GM12891 (cell line): ENCODE data around the gene SLC6A12.

Source experiments
- DNase-seq: peaks from one replicate; pipeline ENCODE4 v3.0.0; 2011; ENCODE audit warnings: low spot score; ENCODE audit not compliant: insufficient read length
- FAIRE-seq: peaks from 2 replicates; lab custom pipeline; 2011; peaks lifted over from hg19 to GRCh38; lab: Jason Lieb, UNC
- PAX5 ChIP-seq: IDR thresholded peaks from 2 replicates; pipeline ENCODE4 v1.6.1; 2011; ENCODE audit warnings: low read length, moderate library complexity, mild to moderate bottlenecking; ENCODE audit not compliant: insufficient read depth, severe bottlenecking
- POLR2A ChIP-seq: IDR thresholded peaks from 2 replicates; pipeline ENCODE4 v1.6.1; 2011; ENCODE audit warnings: low read depth, low read length, control low read depth
- POLR2AphosphoS5 ChIP-seq: IDR thresholded peaks from 2 replicates; pipeline ENCODE4 v1.6.1; 2011; ENCODE audit warnings: low read depth, low read length, control low read depth
- POU2F2 ChIP-seq: IDR thresholded peaks from 2 replicates; pipeline ENCODE4 v1.6.1; 2011; ENCODE audit warnings: low read depth, mild to moderate bottlenecking, control low read depth, low read length, moderate library complexity
- SPI1 ChIP-seq: IDR thresholded peaks from 2 replicates; pipeline ENCODE4 v1.6.1; 2011; ENCODE audit warnings: low read depth, low read length, control low read depth
- TAF1 ChIP-seq: IDR thresholded peaks from 2 replicates; pipeline ENCODE4 v1.6.1; 2011; ENCODE audit warnings: low read depth, low read length, control low read depth

The SLC6A12 gene

DNA sequence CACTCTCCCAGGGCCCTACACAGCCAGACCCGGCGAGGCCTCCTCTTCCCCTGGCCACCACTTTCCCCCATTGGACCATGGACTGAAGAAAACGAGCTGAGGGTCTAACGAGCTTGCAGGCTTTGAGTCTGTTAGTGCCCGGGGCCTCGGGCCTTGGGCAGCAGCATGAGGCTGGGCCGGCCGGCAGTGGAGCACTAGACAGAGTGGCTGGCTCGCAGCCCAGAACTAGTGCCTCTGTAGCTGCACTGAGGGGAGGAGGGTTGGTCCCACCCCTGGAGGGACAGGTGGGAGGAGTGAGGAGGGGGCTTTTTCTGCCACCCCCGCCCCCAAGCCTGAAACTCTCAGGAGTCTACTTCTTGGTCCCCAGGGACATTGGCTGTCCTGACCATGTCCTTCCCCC lies 38.7 kb downstream of the SLC6A12 start:
- no peak for DNase-seq
- no peak for FAIRE-seq
- TF ChIP-seq TAF1, result no peak
- TF ChIP-seq PAX5, result no peak
- TF ChIP-seq POLR2AphosphoS5, result no peak

- FAIRE-seq (no peak), DNase-seq (no peak)
- TF ChIP-seq SPI1 (no peak), POU2F2 (no peak)
Measured at GRCh38 chr12:174596-174995, 39.4 kb downstream of the SLC6A12 start.

GRCh38 chr12:174124-174523 lies 39.8 kb downstream of the SLC6A12 start:
- no peak for TF ChIP-seq TAF1
- TF ChIP-seq POU2F2, result no peak
- TF ChIP-seq SPI1, result no peak
- TF ChIP-seq PAX5, result no peak
- TF ChIP-seq POLR2AphosphoS5, result no peak
- TF ChIP-seq POLR2A, result no peak
- no peak for DNase-seq
- no peak for FAIRE-seq

GRCh38 chr12:172732-173161 lies 41.2 kb downstream of the SLC6A12 start:
- DNase-seq (no peak), FAIRE-seq (no peak)
- TF ChIP-seq POLR2AphosphoS5 (no peak), SPI1 (no peak), POLR2A (no peak), POU2F2 (no peak), PAX5 (no peak), TAF1 (no peak)

DNA sequence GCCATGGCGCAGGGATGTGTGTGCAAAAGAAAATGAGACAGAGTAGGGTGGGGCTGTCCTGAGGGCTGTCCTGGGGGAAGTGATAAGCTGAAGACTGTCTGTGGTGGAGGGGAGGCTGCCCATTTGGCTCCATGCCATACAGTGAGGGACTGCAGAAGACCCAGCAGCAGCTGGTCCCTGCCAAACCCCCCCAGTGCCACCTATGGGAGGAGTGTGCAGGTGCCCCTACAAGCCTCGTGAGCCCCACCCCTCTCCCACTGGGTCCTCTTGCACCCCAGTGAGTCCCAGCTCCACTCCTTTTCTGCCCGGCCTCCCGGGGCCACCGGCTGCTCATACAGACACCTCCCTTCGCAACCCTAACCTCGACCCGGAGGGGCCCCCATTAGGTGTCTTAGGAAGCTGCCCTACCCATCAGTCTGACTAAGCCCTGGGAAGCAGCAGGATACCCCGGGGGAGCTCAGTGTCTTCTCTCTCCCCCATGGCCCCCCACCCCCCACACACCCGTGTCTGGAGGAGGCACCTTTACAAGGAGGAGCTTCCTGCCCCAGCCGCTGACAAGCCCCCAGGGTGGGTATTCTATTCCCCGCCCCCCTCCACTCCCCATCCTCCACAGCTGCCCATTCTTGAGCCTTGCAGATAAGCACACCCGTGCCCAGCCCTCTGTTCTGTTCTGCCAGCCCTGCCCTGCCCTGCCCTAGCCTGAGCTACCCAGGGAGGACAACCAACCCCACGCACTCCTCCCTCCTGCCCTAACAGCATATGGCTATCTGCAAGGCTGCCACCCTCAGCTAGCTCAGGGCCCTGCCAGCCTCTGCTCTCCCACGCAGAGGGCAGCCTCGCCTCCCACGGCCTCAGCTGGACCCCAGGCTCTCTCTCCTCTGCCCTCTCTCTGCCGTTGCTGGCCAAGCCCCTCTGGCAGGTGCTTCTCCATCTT lies 41.9 kb downstream of the SLC6A12 start:
- no peak for FAIRE-seq
- DNase-seq, result no peak
- TF ChIP-seq SPI1, result no peak
- no peak for TF ChIP-seq POLR2A
- no peak for TF ChIP-seq POLR2AphosphoS5
- no peak for TF ChIP-seq TAF1
- TF ChIP-seq PAX5, result no peak
- TF ChIP-seq POU2F2, result no peak

DNA sequence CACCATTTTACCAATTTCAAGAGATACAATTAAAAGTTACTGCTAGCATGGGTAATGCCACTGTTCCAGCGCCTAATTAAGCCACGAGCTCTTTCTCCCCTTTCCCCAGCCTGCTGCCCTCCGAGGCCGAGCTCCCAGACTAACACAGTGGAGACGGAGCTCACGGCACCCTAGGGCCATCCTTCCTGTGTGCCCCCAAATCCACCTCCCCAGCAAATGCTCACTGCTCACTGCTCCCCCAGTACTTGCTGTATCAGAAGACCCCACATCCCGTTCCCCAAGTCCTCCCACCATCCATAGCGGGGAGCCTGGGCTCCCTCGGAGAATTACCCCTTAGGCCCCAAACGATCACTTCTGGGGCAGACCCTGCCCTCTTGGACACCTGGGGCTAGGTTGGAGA lies 42.7 kb downstream of the SLC6A12 start:
- TF ChIP-seq SPI1 (no peak), POLR2AphosphoS5 (no peak), PAX5 (no peak), POLR2A (no peak)
- no peak for DNase-seq
- no peak for FAIRE-seq

DNA sequence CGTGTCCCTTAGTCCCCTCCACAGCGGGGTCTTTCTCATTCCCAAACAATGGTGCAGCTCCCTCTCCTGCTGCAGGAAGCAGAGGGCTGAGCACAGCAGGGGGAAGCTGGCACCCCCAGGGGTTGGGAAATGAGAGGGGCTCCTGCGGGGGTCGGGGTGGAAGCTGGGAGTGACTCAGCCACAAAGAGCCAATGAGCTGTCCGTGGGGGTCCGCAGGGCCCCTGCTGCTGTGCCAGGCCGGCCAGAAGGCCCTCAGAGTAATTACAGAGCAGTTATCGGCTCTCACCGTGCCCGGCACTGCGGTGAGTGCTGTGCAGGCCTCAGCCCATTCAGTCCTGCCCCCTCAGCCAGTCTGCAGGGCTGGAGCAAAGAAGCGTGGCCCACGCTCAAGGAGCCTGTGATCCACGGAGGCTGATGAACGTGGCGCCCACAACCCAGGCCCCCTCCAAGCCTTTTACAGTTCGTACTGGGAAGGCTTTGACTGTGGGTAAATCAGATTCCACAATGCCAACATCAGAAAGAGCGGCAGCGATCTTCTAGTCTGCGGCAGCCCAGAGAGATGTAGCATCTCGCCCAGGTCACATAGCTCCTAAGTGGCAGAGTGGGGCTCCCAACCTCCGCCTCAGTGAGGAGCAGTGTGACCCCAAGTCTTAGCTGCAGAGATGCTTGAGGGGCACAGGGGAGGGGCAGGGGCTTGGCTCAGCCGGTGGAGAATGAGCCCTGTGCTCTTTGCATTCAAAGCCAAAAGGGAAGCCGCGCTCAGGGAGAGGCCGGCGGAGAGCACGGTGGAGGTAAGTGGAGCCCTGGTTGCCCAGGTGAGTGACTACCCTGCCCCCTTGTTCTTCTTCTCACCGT lies 43.4 kb downstream of the SLC6A12 start:
- no peak for DNase-seq
- FAIRE-seq, result no peak
- TF ChIP-seq TAF1 (no peak), SPI1 (no peak), PAX5 (no peak), POU2F2 (no peak), POLR2A (no peak), POLR2AphosphoS5 (no peak)

- TF ChIP-seq TAF1, result no peak
- TF ChIP-seq POLR2A, result no peak
- TF ChIP-seq POU2F2, result no peak
- TF ChIP-seq POLR2AphosphoS5, result no peak
- TF ChIP-seq PAX5, result no peak
- no peak for TF ChIP-seq SPI1
- FAIRE-seq (no peak), DNase-seq (no peak)
Measured at GRCh38 chr12:169528-170370, 44.2 kb downstream of the SLC6A12 start.

GRCh38 chr12:168763-169525 lies 45.0 kb downstream of the SLC6A12 start:
- no peak for TF ChIP-seq SPI1
- TF ChIP-seq POLR2A, result no peak
- no peak for TF ChIP-seq POLR2AphosphoS5
- no peak for TF ChIP-seq PAX5
- TF ChIP-seq POU2F2, result no peak
- TF ChIP-seq TAF1, result no peak
- DNase-seq (no peak), FAIRE-seq (no peak)
